HL-60 (cell line): ENCODE results near the gene ARPP21.
"Not testable (repeated sequence)": the region's sequence is repeated elsewhere in the genome, so short reads cannot be mapped to it uniquely, and the experiment has no call there.

ENCODE experiments used
- DNase-seq, 2 experiments: peaks; one replicate each; pipeline ENCODE4 v3.0.0-alpha.2; 2010 to 2020; ENCODE audit warnings: low read depth in 1 of 2, low spot score in 1 of 2
- H3K27ac ChIP-seq: fragments of 250-450 bp; sonication (Bioruptor Pico); replicated peaks from 2 replicates; pipeline ENCODE4 v1.5.1; 2020; ENCODE audit warnings: mild to moderate bottlenecking, moderate library complexity
- H3K27me3 ChIP-seq: fragments of 250-450 bp; sonication (Bioruptor Pico); 2 replicates; pipeline ENCODE4 v1.5.1; 2021; ENCODE audit warnings: mild to moderate bottlenecking, moderate library complexity; ENCODE audit not compliant: insufficient read depth, poor library complexity, severe bottlenecking
- H3K4me3 ChIP-seq: replicated peaks from 2 replicates; pipeline ENCODE4 v1.5.1; 2011; ENCODE audit warnings: mild to moderate bottlenecking, control low read depth, low read length; ENCODE audit not compliant: insufficient read depth
- CTCF ChIP-seq: IDR thresholded peaks from one replicate; pipeline ENCODE4 v1.5.1; 2011; ENCODE audit warnings: low read length, control low read depth, inconsistent platforms; ENCODE audit not compliant: insufficient read depth
- GABPA ChIP-seq: IDR thresholded peaks from 2 replicates; pipeline ENCODE4 v1.6.1; 2012; ENCODE audit warnings: low read depth
- POLR2AphosphoS5 ChIP-seq: IDR thresholded peaks from 2 replicates; pipeline ENCODE4 v1.6.1; 2012; ENCODE audit warnings: low read depth
- REST ChIP-seq: IDR thresholded peaks from 2 replicates; pipeline ENCODE4 v1.6.1; 2012; ENCODE audit warnings: low read depth; ENCODE audit not compliant: insufficient replicate concordance
- SPI1 ChIP-seq: IDR thresholded peaks from 2 replicates; pipeline ENCODE4 v1.6.1; 2012; ENCODE audit warnings: low read depth, mild to moderate bottlenecking, borderline replicate concordance

ARPP21 gene

GRCh38 chr3:35602395-35602936 is 36.9 kb upstream of the ARPP21 start:
- no peak for DNase-seq
- no peak overlapping the region for H3K4me3 ChIP-seq
- H3K27ac ChIP-seq: no peak overlapping the region
- no peaks in the 10 kb centered on the region for H3K27me3 ChIP-seq
- no peak for TF ChIP-seq CTCF
- no peak for TF ChIP-seq REST
- no peak for TF ChIP-seq POLR2AphosphoS5
- TF ChIP-seq SPI1: no peak
- TF ChIP-seq GABPA: no peak

- TF ChIP-seq GABPA (no peak), SPI1 (no peak), POLR2AphosphoS5 (no peak), CTCF (no peak), REST (no peak)
- DNase-seq: no peak
- Histone ChIP-seq H3K27me3 (no peaks in the 10 kb centered on the region), H3K27ac (no peak overlapping the region), H3K4me3 (no peak overlapping the region)
Measured at GRCh38 chr3:35616346-35616745, 23.0 kb upstream of the ARPP21 start.

- no peak overlapping the region for H3K27ac ChIP-seq
- DNase-seq: no peak
- H3K4me3 ChIP-seq: no peak overlapping the region
- no peak for TF ChIP-seq REST
- no peak for TF ChIP-seq CTCF
- no peak for TF ChIP-seq GABPA
- no peak for TF ChIP-seq POLR2AphosphoS5
- no peak for TF ChIP-seq SPI1
- H3K27me3 ChIP-seq: no peaks in the 10 kb centered on the region
Measured at GRCh38 chr3:35617370-35617769, 22.0 kb upstream of the ARPP21 start.

GRCh38 chr3:35620238-35620637 is 19.1 kb upstream of the ARPP21 start:
- H3K27ac ChIP-seq, H3K27me3 ChIP-seq, H3K4me3 ChIP-seq, DNase-seq: not testable (repeated sequence)
